HepG2 (cell line): ENCODE measurements around the gene ETV5. TPM values are rescaled to one million over a fixed set of nuclear protein-coding genes. Genes with fewer than 3 reads are reported as not detected.
A peak's percentile ranks its signal among the peaks of the same experiment; 100 is the strongest.

Source experiments
- ATAC-seq: fragments of 200-7000 bp; cut with Tn5 transposase; 3 replicates; pipeline ENCODE4 v1.9.1; 2020; ENCODE audit warnings: mild to moderate bottlenecking, moderate library complexity
- BruUV-seq: library from RNA; stranded (reverse); fragments of 400-500 nt; replicated peaks from 2 replicates; lab custom pipeline; 2021; lab: Mats Ljungman, UMichigan
- CTCF ChIA-PET: fragments of 300-600 bp; formaldehyde crosslinking; extraction: SDS; loops from one replicate; lab custom pipeline; 2021; ENCODE audit warnings: low total read pairs, inconsistent platforms, low intra/inter-chr PET ratio; lab: Yijun Ruan, JAX
- POLR2A ChIA-PET: fragments of 350-600 bp; sonication (Branson Sonifier 250); formaldehyde crosslinking; loops from one replicate; lab custom pipeline; 2020; ENCODE audit warnings: antibody characterized with exemption, inconsistent platforms; lab: Yijun Ruan, JAX
- DNase-seq: peaks from one replicate; pipeline ENCODE4 v3.0.0-alpha.2; 2015; ENCODE audit warnings: low spot score
- FAIRE-seq: peaks from 3 replicates; lab custom pipeline; 2011; peaks lifted over from hg19 to GRCh38; lab: Jason Lieb, UNC
- H2AFZ ChIP-seq: one replicate; pipeline ENCODE4 v1.6.1; 2011; ENCODE audit warnings: low read length, inconsistent platforms
- H3K27ac ChIP-seq: fragments of 300-600 bp; 3 replicates; pipeline ENCODE4 v1.8.0; 2011; ENCODE audit warnings: mixed run types, mild to moderate bottlenecking, mixed read lengths, low read length, inconsistent platforms; ENCODE audit not compliant: insufficient read depth; ENCODE audit errors: extremely low read length
- H3K27me3 ChIP-seq, 2 experiments: fragments of 200-600 bp in 1 of 2; 2 replicates in 1 of 2; 3 replicates in 1 of 2; pipeline versions ENCODE4 v1.6.0 to v1.8.0; 2011; ENCODE audit warnings: low read length in 2 of 2, mild to moderate bottlenecking in 2 of 2, moderate library complexity in 2 of 2, inconsistent platforms in 1 of 2; ENCODE audit not compliant: insufficient read depth in 2 of 2, control insufficient read depth in 1 of 2
- H3K36me3 ChIP-seq, 2 experiments: fragments of 200-600 bp in 1 of 2; replicated peaks in 1 of 2; 2 replicates in 1 of 2; 3 replicates in 1 of 2; pipeline versions ENCODE4 v1.5.1 to v1.8.0; 2011; ENCODE audit warnings: low read length in 2 of 2, inconsistent platforms in 1 of 2; ENCODE audit not compliant: insufficient read depth in 2 of 2, control insufficient read depth in 1 of 2
- H3K4me1 ChIP-seq: 2 replicates; pipeline ENCODE4 v1.5.1; 2012; ENCODE audit warnings: low read length, inconsistent platforms; ENCODE audit not compliant: insufficient read depth
- H3K4me2 ChIP-seq: 2 replicates; pipeline ENCODE4 v1.6.0; 2011; ENCODE audit warnings: low read depth, low read length, inconsistent platforms
- H3K4me3 ChIP-seq, 3 experiments: fragments of 200-600 bp in 1 of 3; sonication (generic), shearing (Covaris generic) in 1 of 3; replicated peaks in 1 of 3; 2 replicates each; pipeline ENCODE4 v1.5.1; 2011 to 2016; ENCODE audit warnings: low read length in 3 of 3, inconsistent platforms in 2 of 3, low read depth in 2 of 3, mild to moderate bottlenecking in 2 of 3, control low read depth in 1 of 3, mixed read lengths in 1 of 3; ENCODE audit not compliant: insufficient read depth in 1 of 3
- H3K79me2 ChIP-seq: one replicate; pipeline ENCODE4 v1.6.1; 2011; ENCODE audit warnings: low read length, inconsistent platforms; ENCODE audit not compliant: insufficient read depth
- H3K9ac ChIP-seq: 2 replicates; pipeline ENCODE4 v1.6.0; 2011; ENCODE audit warnings: mild to moderate bottlenecking, low read depth, low read length, inconsistent platforms; ENCODE audit not compliant: insufficient read depth
- H3K9me3 ChIP-seq: 2 replicates; pipeline ENCODE4 v1.5.1; 2012; ENCODE audit warnings: mild to moderate bottlenecking, low read length
- H4K20me1 ChIP-seq: 2 replicates; pipeline ENCODE4 v1.6.0; 2011; ENCODE audit warnings: inconsistent platforms, mild to moderate bottlenecking, low read length, moderate library complexity; ENCODE audit not compliant: insufficient read depth
- CEBPB ChIP-seq: IDR thresholded peaks from 2 replicates; pipeline ENCODE4 v1.6.1; 2011; ENCODE audit warnings: low read depth, low read length, improper control_type of control experiment, borderline replicate concordance
- CEBPG ChIP-seq: IDR thresholded peaks from 2 replicates; pipeline ENCODE4 v1.6.1; 2016
- SETDB1 ChIP-seq: sonication (generic); formaldehyde crosslinking; IDR thresholded peaks from 2 replicates; pipeline ENCODE4 v1.5.1; 2020; ENCODE audit warnings: missing genetic modification reagents, mild to moderate bottlenecking, borderline replicate concordance
- ZFAT ChIP-seq: sonication (generic); formaldehyde crosslinking; conservative IDR thresholded peaks from 2 replicates; pipeline ENCODE4 v1.8.1; 2023; ENCODE audit warnings: missing genetic modification reagents, inconsistent platforms
- ZNF562 ChIP-seq: sonication (generic); formaldehyde crosslinking; IDR thresholded peaks from 2 replicates; pipeline ENCODE4 v1.8.0; 2022; ENCODE audit warnings: missing genetic modification reagents, borderline replicate concordance
- ZNF567 ChIP-seq: sonication (generic); formaldehyde crosslinking; IDR thresholded peaks from 2 replicates; pipeline ENCODE4 v1.8.1; 2023; ENCODE audit warnings: mild to moderate bottlenecking, missing genetic modification reagents, borderline replicate concordance
- WGBS: methylation state at CpG from one replicate; pipeline ENCODE4 v1.1.6; 2017; ENCODE audit warnings: low lambda C conversion rate; 5-methylcytosine and 5-hydroxymethylcytosine counted together
- in situ Hi-C: cut with HindIII; loops from 2 replicates; pipeline ENCODE4 v1.10.0; 2017; ENCODE audit warnings: low pct_unique_long_range_greater_than_20kb; ENCODE audit not compliant: extremely low pct_ligation_motif_present
- intact Hi-C: fragments of 100-400 bp; cut with micrococcal nuclease; formaldehyde crosslinking; loops from one replicate; pipeline ENCODE4 v1.10.0; 2022; ENCODE audit not compliant: unreplicated experiment
- polyA plus RNA-seq, 8 experiments: library from polyadenylated mRNA; depleted of rRNA in 3 of 8; stranded (reverse) in 7 of 8; unstranded in 1 of 8; fragments of >200 nt; fragmentation: Illumina TruSeq in 4 of 8; extraction: Trizol in 4 of 8; gene quantifications; 2 replicates each; pipeline versions ENCODE4 v1.2.1 to v1.2.3, GENCODE V29; 2011 to 2016; ENCODE audit warnings: low read depth in 4 of 8, missing spikeins in 1 of 8, mixed read lengths in 1 of 8; ENCODE audit not compliant: insufficient read depth in 1 of 8
- total RNA-seq, 5 experiments: library from RNA; depleted of rRNA; stranded (reverse); fragments of >200 nt; fragmentation: Illumina TruSeq; extraction: Trizol; gene quantifications; 2 replicates each; pipeline ENCODE4 v1.2.3, GENCODE V29; 2016; ENCODE audit warnings: low read depth in 1 of 5
- TF ChIP-seq, protein P1 (sequence below): sonication (generic); formaldehyde crosslinking; conservative IDR thresholded peaks from 2 replicates; pipeline ENCODE4 v1.8.1; 2023; ENCODE audit warnings: missing genetic modification reagents
- TF ChIP-seq, protein P2 (sequence below): sonication (generic); formaldehyde crosslinking; IDR thresholded peaks from 2 replicates; pipeline ENCODE4 v1.4.0; 2020; ENCODE audit warnings: missing genetic modification reagents

ETV5 gene
- total and polyA plus RNA-seq, 2 of the 13 experiments (the other 11 are each of a cell fraction or from before 2014, with no cell fraction given), result 52.9 to 57.2 TPM

DNA sequence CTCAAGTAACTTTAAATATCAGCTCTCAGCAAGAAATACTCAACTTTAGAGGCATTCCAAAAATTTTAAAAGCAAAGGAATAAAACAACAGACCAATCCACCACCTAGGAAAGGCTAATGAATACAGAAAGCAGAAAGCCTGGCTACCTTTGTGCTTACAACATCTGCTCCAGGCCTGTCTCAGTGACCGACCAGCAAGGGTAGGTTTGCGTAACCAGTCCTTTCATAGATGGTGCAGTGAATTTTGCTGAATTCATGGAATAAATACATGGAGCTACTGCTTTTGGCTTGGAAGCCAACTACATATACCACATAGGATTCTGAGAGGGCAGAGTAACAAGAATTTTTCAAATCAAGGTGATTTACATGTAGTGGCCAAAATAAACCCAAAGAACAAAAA lies 27.2 kb downstream of the ETV5 start:
- Histone ChIP-seq H3K4me3 (no peak overlapping the region), H3K36me3 (peaks cover 16 to 74% of the 10 kb centered on the region in 2 experiments), H3K79me2 (peaks cover 35% of the 10 kb centered on the region), H3K27ac (no peak overlapping the region), H3K4me1 (peaks cover 12% of the 10 kb centered on the region; the same call in 1 of the 2 replicates), H3K4me2 (no peak overlapping the region), H2AFZ (no peak overlapping the region), H4K20me1 (peaks cover 9% of the 10 kb centered on the region), H3K9me3 (no peaks in the 10 kb centered on the region), H3K9ac (no peak overlapping the region), H3K27me3 (no peaks in the 10 kb centered on the region)
- TF ChIP-seq ZFAT (CRISPR knock-in tag) (no peak), CEBPG (CRISPR knock-in tag) (peak; percentile 61), CEBPB (peak; percentile 55; the same call in 1 of the 2 replicates), SETDB1 (CRISPR knock-in tag) (no peak)
- TF ChIP-seq, protein P1, sequence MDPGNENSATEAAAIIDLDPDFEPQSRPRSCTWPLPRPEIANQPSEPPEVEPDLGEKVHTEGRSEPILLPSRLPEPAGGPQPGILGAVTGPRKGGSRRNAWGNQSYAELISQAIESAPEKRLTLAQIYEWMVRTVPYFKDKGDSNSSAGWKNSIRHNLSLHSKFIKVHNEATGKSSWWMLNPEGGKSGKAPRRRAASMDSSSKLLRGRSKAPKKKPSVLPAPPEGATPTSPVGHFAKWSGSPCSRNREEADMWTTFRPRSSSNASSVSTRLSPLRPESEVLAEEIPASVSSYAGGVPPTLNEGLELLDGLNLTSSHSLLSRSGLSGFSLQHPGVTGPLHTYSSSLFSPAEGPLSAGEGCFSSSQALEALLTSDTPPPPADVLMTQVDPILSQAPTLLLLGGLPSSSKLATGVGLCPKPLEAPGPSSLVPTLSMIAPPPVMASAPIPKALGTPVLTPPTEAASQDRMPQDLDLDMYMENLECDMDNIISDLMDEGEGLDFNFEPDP (CRISPR knock-in tag), result no peak
- ChIA-PET POLR2A (no interaction called here), CTCF (no interaction called here)
- 88% methylated on average over 2 of the region's 2 CpGs for WGBS
- intact Hi-C loops, result no loop called here
- in situ Hi-C loops, result no loop called here
- no TSS peak for BruUV-seq
- ATAC-seq (no peak; the same call in 2 of the 3 replicates), FAIRE-seq (peak; percentile 56), DNase-seq (no peak)

DNA sequence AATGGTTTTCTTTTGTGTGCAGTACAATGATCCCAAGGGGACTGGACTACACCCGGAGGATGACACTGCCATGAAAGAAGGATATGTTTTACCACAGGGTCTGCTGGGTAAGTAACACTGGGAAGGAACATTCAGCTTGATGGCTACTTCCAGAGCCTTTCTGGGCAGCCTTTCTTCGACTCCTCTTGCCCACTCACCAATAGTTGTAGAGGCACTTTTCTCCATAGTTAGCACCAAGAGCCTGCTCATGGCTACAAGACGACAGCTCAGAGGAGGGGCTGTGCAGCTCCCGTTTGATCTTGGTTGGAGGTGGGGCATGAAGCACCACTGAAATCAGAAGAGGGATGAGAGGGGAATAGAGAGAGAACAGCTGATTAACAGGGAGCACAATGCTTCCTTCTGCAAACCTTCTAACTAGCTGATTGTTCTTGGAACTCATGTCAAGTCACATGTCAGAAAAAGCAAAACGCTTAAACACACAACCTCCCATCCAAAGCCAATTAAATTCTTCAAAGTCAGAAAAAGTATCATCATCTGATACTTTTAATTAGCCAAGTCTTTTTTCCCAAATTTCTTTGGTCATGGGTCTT lies 27.9 kb downstream of the ETV5 start:
- no peak for TF ChIP-seq ZFAT (CRISPR knock-in tag)
- TF ChIP-seq, protein P2, sequence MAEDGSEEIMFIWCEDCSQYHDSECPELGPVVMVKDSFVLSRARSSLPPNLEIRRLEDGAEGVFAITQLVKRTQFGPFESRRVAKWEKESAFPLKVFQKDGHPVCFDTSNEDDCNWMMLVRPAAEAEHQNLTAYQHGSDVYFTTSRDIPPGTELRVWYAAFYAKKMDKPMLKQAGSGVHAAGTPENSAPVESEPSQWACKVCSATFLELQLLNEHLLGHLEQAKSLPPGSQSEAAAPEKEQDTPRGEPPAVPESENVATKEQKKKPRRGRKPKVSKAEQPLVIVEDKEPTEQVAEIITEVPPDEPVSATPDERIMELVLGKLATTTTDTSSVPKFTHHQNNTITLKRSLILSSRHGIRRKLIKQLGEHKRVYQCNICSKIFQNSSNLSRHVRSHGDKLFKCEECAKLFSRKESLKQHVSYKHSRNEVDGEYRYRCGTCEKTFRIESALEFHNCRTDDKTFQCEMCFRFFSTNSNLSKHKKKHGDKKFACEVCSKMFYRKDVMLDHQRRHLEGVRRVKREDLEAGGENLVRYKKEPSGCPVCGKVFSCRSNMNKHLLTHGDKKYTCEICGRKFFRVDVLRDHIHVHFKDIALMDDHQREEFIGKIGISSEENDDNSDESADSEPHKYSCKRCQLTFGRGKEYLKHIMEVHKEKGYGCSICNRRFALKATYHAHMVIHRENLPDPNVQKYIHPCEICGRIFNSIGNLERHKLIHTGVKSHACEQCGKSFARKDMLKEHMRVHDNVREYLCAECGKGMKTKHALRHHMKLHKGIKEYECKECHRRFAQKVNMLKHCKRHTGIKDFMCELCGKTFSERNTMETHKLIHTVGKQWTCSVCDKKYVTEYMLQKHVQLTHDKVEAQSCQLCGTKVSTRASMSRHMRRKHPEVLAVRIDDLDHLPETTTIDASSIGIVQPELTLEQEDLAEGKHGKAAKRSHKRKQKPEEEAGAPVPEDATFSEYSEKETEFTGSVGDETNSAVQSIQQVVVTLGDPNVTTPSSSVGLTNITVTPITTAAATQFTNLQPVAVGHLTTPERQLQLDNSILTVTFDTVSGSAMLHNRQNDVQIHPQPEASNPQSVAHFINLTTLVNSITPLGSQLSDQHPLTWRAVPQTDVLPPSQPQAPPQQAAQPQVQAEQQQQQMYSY (CRISPR knock-in tag), result no peak
- TF ChIP-seq ZNF562 (CRISPR knock-in tag), result no peak
- no peak for TF ChIP-seq ZNF567
- Histone ChIP-seq H3K27me3 (no peaks in the 10 kb centered on the region), H4K20me1 (peaks cover 7% of the 10 kb centered on the region), H3K79me2 (peaks cover 29% of the 10 kb centered on the region), H3K4me1 (peaks cover 12% of the 10 kb centered on the region; the same call in 1 of the 2 replicates), H3K4me2 (no peak overlapping the region), H3K4me3 (no peak overlapping the region), H3K27ac (no peak overlapping the region), H3K9me3 (no peaks in the 10 kb centered on the region), H2AFZ (no peak overlapping the region), H3K36me3 (peaks cover 16 to 78% of the 10 kb centered on the region in 2 experiments), H3K9ac (no peak overlapping the region)
- intact Hi-C loops, result no loop called here
- FAIRE-seq, result no peak
- in situ Hi-C loops, result no loop called here
- BruUV-seq, result no TSS peak
- ChIA-PET POLR2A (no interaction called here), CTCF (no interaction called here)
- DNase-seq, result no peak
- 93% methylated on average over 5 of the region's 5 CpGs for WGBS
- ATAC-seq, result no peak
